Measurements from ENCODE around the gene GATC.
"Not testable (repeated sequence)": the region's sequence is repeated elsewhere in the genome, so short reads cannot be mapped to it uniquely, and the experiment has no call there.

GATC gene

DNA sequence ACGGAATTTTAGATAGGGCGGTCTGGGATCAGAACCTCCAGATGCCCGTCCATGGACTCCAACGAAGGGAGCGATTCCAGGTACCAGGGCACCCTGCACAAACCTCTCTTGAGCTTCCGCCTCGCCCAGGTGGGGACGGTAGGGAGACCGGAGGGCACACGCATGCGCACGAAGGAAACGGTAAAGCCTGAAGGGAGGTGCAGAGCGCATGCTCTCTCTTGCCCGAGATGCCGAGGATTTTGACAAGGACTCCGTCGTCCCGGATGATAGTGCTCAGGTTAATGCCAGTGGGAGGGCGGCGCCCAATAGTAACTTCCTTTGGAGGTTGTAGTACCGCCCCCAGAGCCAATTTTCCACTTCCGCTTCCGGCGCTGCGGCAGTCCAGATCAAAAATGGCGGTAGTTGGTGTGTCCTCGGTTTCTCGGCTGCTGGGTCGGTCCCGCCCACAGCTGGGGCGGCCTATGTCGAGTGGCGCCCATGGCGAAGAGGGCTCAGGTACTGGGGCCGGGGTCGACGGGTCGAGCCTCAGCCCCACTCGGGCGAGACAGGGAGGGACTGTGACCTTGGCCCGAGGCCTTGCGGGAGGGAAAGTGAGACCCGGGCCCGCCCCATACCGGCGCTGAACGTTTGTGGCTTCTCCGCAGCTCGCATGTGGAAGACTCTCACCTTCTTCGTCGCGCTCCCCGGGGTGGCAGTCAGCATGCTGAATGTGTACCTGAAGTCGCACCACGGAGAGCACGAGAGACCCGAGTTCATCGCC lies 8.3 kb upstream of the GATC start, which contains the start of gene COX6A1:
Gene COX6A1 (plus strand): TSS at position 379 of the 760 bp plus-strand sequence. CDS start 14 bp downstream, at position 393.
- DNase-seq = peak; percentile 99

DNA sequence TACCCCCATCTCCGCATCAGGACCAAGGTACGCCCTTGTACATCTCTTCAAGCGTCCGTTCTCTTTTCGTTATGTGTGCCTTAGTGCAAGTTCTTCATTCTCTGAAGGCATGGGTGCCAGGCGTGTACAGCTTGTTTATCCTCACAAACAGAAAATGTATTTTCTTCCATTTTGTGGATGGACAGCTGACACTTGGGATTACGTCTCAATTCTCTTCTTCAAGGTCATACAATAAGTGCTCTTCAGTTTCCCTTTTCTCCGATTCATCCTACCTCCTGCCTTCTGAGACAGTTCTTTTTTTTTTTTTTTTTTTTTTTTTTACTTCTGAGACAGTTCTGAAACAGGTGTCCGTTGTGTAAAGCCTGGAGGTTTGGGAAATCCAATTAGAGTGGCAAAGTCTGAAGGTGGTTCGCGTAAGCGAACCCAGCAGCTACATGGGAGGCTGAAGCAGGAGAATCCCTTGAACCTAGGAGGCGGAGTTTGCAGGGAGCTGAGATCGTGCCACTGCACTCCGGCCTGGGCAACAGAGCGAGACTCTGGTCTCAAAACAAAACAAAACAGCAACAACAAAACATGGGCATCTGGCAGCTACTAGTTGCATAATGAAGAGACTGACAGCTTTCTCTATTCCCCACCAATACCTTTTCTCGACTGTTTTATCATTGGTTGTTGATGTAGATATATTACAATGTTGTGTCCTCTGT lies 7.6 kb upstream of the GATC start:
- DNase-seq = no peak

DNA sequence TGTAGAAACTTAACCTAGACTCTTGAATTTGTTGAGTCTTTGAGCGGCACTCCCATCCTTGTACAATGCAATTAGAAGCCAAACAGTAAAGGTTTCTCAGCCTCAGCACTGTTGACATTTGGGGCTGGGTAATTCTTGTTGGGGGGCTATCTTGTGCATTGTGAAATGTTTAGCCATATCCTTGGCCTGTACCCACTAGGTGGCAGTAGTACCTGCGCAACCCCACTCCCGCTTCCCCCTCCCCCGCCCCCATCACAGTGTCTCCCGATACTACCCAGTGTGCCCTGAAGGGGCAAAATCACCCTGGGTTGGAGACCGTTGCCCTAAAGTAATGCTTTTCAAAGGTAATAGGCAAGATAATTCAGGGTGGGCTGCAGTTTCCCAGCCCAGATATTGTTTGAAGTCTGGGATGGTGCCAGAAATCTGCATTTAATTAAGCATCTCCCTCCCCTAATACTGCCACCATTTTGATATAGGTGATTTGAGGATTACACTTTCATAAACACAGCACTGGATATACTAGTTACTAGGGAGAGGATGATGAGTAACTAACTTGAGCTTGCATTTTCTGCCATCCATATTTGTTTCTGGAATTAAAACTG lies 6.5 kb upstream of the GATC start:
- DNase-seq = peak; percentile 80

DNA sequence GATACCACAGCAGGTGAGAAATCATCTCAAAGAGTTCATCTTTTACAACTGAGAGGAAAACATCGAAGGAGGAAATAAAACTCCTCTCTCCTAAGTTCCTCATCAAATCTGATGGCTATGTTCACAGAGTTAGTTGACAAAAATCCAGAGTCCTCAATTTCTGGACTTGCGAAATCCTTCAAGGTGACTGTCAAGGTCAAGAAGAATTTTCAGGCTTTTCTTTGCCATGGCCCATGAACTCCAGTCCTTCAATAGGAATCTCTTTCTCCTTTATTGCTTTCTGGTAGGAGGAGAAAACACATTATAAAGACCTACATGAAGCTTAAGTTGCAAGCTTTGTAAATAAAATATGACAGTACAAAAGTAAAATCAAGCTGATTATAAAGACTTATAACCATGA lies 1.6 kb upstream of the GATC start:
- no peak for DNase-seq

DNA sequence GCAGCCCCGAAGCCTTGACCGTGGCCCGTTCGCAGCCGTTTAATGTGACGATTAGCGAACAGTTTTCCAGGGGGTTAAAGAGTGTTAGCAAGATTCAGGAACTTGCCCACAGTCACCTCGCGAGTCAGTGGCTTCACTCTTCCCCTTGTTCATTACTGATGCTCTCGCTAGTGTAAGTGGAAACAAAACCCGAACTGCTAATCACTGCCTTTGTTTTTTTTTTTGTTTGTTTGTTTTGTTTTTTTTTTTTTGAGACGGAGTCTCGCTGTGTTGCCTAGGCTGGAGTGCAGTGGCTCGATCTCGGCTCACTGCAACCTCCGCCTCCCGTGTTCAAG lies 567 bp downstream of the GATC start:
- DNase-seq = not testable (repeated sequence)

DNA sequence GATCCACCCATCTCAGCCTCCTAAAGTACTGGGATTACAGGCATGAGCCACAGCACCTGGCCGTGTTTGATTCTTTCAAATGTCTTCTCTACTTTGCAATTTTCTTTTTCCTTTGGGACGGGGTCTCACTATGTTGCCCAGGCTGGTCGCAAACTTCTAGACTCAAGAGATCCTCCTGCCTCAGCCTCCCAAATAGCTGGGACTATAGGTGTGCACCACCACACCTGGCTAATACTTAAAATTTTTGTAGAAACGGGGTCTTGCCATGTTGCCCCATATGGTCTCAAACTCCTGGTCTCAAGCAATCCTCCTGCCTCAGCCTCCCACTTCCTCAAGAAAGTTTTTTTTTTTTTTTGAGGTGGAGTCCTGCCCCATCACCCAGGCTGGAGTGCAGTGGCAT lies 1.7 kb downstream of the GATC start:
- DNase-seq = no peak

DNA sequence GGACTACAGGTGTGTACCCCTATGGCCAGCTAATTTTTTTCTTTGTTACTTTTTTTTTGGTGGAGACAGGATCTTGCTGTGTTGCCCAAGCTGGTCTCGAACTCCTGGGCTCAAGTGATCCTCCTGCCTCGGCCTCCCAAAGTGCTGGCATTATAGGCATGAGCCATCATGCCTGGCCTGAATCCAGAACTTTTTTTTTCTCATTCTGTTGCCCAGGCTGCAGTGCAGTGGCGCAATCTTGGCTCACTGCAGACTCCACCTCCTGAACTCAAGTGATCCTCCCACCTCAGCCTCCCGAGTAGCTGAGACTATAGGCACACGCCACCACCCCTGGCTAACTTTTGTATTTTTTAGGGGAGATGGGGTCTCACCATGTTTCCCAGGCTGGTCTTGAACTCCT lies 6.3 kb downstream of the GATC start:
- not testable (repeated sequence) for DNase-seq

DNA sequence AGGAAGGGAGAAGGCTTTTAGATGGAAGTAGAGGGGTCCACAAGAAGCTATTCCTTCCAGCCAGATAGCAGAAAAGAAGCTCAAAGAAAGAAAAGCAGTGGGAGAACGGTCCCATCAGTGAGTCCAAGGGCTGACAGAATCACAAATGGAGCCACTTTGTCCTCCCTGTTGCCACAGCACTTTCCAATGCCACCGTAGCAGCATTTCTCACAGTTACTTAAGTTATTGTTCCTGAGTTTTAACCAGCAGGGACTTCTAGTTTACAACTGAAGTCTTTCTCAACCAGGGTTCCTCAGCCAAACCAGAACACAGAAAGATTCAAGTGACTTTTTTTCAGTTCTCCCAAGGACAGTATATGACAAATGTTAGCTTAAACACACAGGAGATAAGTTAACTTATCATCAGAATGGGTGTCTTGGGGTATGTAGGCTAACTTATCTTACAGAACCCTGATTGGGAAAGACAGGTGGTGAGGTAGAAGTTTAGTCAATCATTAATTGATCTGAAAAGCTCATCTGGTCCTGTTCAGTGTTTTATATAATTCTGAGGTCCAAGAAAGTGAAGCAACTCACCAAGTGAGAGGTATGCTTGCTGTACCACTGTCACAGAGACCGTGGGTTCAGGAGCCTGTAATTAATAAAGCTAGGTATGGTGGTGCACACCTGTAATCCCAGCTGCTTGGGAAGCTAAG lies 7.0 kb downstream of the GATC start:
- no peak for DNase-seq

DNA sequence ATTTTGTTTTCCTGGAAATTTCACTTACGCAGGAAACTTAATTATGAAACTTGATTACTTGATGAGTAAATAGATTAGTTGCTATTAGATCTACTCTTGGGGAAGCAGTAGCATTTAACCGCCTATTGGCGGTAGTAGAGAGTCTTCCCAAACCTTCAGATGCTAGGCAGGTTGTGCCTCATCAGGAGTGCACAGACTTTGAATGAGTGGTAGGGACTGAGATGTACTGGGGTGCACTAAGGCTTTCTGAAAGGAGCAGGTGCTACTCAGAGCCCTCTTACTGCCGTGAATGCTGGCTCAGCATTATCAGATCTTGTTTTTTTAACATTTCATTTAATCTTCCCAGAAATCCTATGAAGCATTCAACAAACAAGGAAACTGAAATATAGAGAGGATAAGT lies 7.7 kb downstream of the GATC start:
- DNase-seq = peak; percentile 17

DNA sequence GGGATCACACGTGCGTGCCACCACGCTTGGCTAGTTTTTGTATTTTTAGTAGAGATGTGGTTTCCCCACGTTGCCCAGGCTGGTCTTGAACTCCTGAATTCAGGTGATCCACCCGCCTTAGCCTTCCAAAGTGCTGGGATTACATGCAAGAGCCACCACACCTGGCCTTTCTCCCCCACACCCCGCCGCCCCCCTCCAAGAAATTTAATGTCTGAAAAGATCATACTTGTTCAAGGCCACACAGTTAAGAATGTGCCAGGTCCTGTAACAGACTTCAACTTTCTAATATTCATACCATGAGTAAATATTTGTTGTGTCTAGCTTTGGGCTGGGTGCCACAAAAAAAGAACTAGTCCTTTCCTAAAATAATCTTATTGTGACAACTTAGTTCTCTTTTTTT lies 9.1 kb downstream of the GATC start:
- DNase-seq = no peak

DNA sequence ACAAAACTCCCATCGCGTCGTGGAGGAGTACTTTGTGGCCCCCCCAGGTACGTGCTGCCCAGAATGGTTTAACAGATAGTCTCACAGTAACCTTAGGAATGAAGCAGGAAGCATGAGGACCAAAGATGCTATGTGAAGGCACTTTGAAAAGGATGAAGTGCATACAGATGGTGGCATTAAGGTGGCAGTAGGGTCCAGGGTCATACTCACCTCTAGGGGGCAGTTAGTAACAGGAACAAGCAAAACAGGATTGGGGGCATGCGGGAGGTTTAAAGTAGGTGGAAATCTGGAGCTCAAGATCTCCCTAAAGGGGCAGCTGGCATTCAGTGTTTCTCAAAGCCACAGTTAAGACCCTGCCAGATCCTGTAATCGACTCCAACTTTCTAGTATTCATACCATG lies 10.9 kb downstream of the GATC start:
- DNase-seq = no peak

DNA sequence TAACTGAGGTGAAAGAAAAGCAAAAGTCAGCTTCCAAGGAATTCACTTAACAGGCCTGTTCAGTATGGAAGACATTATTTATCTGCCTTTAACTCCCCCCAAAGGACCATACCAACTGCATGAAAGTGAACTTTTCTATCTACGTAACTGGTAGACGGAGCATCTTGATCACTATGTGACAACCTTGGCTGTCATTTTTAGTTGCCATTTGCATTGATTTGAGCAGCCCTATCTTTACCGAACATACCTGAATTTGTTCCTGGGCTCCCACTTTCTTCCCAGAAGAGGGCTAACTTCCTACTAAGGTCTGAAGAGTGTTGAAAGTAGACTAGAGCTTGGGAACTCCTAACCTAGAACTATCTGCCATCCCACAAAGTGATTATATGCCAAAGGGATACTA lies 13.9 kb downstream of the GATC start:
- no peak for DNase-seq

DNA sequence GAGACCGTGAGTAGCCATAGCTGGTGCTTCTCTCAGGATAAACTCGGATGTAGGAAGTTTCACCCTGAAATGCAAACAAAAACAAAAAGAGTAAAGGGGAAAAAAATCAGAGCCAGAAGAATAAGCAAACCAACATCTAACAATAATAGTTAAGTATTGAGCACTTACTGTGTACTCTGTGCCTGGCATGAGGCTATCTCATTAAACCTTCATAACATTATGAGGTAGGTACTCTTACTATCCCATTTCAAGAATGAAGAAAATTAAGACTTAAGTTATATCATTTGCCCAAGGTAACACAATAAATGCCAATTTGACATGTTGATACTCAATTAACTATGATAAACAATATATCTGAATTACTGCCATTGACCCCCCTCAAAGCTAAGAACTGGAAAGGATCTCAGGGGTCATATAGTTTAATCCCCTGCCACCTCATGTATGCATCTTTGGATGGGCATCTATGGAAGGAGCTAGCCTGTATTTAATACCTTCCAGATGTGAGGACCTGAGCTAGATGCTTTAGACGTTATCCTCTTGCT lies 15.9 kb downstream of the GATC start:
- DNase-seq = no peak

DNA sequence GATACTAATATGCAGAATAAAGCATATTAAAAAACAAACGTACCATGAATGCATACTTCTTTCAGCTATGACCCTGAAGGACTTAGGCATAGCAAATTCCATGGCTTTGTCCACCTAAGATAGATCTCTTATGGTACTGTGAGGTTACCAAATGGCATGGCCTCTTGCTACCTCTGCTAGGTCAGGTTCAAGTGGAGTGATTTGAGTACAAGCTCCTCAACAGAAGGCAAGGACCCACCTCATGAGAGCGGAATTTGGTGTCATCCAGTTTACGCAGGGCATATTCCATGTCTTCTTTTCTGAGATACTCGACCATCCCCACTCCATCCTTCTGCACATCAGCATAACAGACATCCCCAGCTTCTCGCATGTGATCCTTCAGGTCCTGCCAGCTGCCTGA lies 17.5 kb downstream of the GATC start:
- no peak for DNase-seq

DNA sequence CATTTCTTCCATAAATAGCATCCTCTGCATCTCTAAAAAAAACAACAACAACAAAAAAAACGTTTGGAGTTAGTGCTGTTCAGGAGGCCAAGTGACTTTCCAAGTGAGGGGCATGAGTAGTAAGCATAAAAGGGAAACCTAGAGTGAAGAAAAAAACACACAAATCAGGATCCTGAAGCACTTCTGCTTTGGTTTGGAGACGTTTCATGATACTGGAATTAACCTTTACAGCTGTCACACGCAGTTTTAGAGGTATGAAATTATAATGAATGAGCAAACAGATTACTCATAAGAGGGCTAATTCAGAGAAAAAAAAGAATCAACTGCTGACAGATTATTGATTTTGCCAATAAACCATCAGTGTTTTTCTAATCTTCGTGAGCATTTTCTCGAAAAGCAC lies 19.5 kb downstream of the GATC start:
- DNase-seq = no peak

DNA sequence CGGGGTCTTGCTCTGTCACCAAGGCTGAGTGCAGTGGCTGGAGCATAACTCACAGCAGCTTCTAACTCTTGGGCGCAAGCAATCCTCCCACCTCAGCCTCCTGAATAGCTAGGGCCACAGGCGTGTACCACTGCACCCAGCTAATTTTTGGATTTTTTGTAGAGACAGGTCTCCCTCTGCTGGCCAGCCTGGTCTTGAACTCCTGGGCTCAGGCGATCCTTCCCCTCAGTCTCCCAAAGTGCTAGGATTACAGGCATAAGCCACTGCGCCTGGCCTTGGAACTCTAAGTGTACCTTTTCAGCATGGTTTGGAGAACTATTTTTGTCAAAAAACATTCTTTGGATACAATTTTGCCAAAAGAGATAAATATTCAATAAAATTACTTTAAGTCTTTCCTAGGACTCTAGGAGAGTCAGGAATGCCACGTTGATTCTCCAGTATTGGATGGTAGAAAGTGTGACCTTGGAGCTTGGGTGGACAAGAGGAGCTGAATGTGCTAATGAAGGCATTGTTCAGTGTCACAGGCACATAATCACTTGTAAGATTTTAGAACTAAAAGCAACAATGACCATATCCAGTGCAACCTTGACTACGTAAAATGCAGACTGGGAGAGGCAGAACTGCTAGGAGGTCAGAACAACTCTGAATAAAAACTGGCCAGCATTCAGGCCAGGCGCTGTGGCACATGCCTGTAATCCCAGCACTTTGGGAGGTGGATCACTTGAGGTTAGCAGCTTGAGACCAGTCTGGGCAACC lies 20.5 kb downstream of the GATC start:
- peak; percentile 47 for DNase-seq

DNA sequence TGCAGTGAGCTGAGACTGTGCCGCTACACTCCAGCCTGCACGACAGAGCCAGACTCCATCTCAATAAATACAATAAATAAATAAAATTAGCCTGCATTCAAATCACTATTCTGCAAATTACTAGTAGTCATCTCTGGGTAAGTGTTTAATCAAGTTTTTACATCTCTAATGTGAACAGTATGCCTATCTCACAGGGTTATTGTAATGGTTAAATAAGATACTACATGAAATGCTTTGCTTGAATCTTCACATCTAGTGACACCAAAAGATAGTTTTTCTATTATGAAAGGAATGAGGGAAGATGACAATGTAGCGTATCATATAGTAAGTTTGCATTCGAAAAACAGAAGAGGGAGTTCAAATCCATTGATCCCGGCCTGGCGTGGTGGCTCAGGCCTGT lies 21.2 kb downstream of the GATC start:
- no peak for DNase-seq

DNA sequence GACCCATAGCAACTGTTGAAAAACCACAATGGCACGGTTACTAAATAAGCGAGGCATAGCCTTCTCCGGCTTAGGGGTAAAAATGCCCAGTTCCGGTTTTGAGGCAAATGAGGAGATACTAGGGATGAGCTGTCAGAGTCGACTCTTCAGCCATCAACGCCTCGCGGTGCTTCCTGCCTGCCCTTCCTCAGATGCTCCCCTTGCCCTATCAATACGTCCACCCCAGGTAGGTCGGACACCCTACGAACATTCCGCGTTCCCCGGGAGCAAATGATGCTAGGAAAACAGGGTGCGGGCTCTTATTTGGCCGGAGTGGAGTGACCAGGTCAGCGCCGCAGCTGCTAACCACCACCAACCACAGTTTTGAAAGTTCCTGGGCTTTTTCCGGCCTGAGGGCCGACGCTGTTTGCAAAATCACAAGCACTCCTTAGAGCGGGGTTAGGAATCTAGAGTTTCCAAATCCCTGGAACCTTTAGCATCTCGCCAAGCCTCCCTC lies 22.1 kb downstream of the GATC start:
- DNase-seq = peak; percentile 16

DNA sequence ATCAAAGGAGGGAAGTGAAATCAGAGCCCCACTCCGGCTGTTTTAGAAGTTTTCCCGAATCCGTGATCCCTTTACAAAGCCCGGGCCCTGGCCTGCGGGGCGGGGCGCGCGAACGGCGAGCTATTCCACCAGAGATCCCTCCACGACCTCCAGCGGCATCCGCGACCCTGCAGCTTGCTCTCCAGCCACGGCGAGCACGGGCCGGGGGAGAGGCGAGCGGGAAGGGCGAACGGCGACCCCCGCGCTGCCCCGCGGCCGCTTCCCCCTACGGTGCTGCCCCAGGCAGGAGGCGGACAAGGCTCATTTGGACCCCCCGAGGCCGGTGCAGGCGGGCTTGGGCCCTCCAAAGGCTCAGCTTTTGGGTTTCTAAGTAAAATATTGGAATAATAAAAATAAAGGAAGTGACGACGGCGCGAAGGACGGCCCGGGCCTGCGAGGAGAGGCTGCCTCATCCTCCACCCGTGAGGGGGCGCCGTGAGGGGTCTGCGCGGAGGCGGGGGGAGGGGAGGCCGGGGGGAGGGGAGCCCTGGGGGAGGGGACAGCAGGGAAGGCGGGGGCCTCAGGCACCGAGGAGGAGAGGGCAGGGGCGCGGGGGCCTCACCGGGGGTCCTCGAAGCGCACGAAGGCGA lies 22.7 kb downstream of the GATC start:
- no peak for DNase-seq

DNA sequence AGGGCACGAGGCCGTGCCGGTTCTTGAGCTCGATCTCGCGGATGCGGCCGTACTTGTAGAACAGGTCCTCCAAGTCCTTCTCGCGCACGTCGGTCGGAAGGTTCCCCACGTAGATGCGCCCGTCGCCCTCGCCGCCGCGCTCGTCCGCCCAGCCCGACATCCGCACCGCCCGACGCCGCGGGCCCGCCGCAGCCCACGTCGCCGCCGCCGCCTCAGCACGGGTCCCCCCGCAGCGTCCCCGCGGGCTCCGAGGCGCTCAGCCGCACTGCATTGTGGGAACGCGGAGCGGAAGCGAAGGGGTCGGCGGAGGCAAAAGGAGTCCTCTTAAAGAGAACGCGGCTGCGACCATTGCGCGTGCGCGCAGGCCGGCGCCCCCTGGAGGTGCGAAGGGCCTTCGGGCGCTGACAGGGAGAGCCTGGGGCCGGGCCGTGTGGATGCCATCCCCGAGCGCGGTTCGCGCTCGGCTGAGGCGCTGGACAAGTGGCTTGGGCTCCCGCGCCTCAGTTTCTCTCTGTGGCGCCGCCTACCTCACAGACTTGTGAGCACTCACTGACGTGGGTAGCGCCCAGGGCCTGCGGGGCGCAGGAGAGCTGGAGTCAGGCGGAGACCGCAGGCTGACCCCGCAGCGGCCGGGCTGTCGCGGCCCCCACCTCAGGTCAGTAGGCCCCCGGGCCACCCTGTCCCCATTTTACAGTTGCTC lies 23.4 kb downstream of the GATC start, which contains the start of gene SRSF9:
Gene SRSF9 (minus strand): TSS at position 299 of the 700 bp plus-strand sequence. CDS start 139 bp downstream, at position 160.
- DNase-seq = peak; percentile 96

DNA sequence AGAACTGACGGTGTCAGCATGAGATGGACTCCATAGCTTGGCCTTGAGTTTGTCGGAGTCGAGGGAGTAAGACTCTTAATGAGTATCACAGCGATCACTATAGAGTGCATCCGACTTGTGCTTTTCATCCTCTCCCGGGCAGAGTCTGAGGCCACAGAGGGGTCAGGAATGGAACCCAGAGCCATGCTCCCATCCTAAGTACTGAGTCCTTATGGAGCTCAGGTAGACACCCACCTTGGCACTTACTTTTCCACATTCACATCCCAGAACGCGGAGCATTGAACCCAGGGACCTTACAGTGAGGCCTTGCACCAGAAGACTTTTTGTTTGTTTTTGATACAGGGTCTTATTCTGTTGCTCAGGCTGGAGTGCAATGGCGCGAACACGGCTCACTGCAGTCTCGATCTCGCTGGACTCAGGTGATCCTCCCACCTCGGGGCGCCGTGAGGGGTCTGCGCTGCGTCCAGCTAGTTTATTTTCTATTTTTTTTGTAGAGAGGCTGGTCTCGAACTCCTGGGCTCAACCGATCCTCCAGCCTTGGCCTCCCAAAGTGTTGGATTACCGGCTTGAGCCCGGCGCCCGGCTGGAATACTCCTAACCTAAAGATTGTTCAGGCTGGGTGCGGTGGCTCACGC lies 24.0 kb downstream of the GATC start:
- no peak for DNase-seq
